Measurements from ENCODE around the gene RSPO4.

GRCh38 chr20:988272-988671 lies 13.8 kb downstream of the RSPO4 start:
- TF ChIP-seq POLR2AphosphoS5 (IDR thresholded peaks at IDR 0.05; ENCODE audit: borderline replicate concordance, low read depth, low read length) (no peak), EZH2 (IDR thresholded peaks at IDR 0.05) (no peak), FOXP2 (optimal IDR thresholded peaks at IDR 0.05; ENCODE audit: control extremely low read depth, extremely low read length, insufficient read depth) (no peak)
